Frontal cortex (tissue), 4 donors: ENCODE data around the gene LMX1A. TPM values are rescaled to one million over a fixed set of nuclear protein-coding genes. Genes with fewer than 3 reads are reported as not detected.

ENCODE experiments used
- DNase-seq, 2 donors: peaks; one replicate each; pipeline ENCODE4 v3.0.0; 2012; ENCODE audit warnings: low spot score in 2 of 2
- FAIRE-seq: peaks from 2 replicates; lab custom pipeline; 2012; peaks lifted over from hg19 to GRCh38; lab: Jason Lieb, UNC
- total RNA-seq: library from RNA; depleted of rRNA; stranded (reverse); fragments of >200 nt; gene quantifications from one replicate; pipeline ENCODE4 v1.2.3, GENCODE V29; 2014
- donor health status: control.
- donor health status: control.
- donor health status: control.

LMX1A gene
- total RNA-seq, 1 donor from 2014 or later, result not detected

DNA sequence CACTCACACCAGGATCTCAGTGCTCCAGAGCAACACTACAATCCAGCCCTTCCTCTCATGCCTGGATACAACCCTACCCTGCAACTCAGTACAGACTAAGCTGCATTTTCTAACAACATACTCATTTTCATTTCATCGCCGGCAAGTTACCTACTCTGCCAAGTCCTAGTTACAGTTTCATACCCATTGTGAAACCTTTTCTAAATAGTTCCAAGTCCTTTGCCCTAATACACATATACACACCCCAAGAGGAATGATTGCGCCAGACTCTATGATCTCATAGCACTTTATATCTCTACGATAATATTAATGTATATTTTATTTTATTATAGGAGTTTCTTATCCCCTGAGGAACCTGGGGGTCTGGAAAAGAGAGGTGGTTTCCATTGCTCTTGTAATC is 122.4 kb downstream of the LMX1A start:
- FAIRE-seq (no peak), DNase-seq (no peak)

DNA sequence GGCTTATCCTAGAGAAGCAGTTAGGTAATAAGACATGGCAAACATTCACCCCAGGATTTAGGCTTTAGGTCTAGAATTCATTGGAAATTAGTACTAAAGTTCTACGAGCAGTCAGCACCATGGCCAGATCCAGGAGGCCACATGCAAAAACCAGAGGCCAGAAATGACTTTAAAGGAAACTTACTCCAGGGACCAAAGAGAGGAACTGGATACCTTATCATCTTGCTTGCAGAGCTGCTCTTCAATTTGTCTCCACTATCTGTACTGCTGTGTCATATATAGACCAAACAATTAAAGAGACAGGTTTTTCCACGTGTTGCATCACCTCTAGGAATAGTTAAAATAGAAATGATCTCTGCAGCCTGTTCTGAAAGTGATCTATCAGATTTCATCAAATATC is 127.8 kb downstream of the LMX1A start:
- FAIRE-seq, result no peak
- DNase-seq, result no peak

- FAIRE-seq (no peak), DNase-seq (no peak)
Measured at GRCh38 chr1:165228111-165228655, 128.3 kb downstream of the LMX1A start.

DNA sequence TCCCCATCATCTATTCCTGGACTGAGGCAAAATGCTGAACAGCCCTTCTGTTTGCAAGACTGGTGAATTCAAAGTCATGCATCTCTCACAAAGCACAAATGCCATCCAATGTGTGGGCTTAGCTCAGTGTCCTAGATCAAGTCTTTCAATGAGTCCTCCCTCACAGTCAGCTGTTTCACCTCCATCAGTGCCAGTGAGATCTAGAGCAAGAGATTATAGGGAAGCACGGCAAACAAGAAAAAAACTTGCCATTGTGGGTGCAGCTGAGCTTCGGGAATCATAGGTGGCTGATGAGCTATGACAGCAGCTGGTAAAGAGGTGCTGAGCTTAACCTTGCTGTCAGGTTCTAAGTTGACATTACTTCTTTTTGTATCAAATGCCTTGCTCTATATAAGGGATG is 130.2 kb downstream of the LMX1A start:
- FAIRE-seq (no peak), DNase-seq (no peak)

GRCh38 chr1:165225650-165226049 is 130.9 kb downstream of the LMX1A start:
- FAIRE-seq (no peak), DNase-seq (no peak)

- FAIRE-seq (no peak), DNase-seq (no peak)
Measured at GRCh38 chr1:165225062-165225461, 131.5 kb downstream of the LMX1A start.

DNA sequence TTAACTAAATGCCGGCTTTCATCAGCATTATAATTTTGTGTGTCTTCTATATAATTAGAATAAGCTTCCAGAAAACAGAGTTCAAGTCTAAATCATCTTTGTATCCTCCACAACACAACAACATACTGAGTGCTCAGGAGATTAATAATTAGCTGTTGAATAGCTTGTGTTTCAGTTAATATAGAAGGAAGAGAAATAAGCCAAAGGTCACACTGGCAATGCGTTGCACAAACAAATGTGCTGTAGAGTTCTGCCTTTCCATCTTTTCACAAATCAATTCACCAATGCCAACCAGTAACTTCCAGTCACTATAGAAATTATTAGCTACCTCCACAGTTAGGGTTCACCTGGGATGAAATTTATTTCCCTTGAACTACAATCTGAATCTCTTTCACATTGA is 132.0 kb downstream of the LMX1A start:
- no peak for FAIRE-seq

GRCh38 chr1:165222580-165222979 is 133.9 kb downstream of the LMX1A start:
- FAIRE-seq (no peak), DNase-seq (no peak)

More for the DNA sequence above, 132.0 kb downstream of the LMX1A start:
- no peak for DNase-seq

GRCh38 chr1:165218731-165219130 is 137.8 kb downstream of the LMX1A start:
- DNase-seq (no peak), FAIRE-seq (no peak)

GRCh38 chr1:165217958-165218357 is 138.6 kb downstream of the LMX1A start:
- FAIRE-seq (no peak), DNase-seq (no peak)

DNA sequence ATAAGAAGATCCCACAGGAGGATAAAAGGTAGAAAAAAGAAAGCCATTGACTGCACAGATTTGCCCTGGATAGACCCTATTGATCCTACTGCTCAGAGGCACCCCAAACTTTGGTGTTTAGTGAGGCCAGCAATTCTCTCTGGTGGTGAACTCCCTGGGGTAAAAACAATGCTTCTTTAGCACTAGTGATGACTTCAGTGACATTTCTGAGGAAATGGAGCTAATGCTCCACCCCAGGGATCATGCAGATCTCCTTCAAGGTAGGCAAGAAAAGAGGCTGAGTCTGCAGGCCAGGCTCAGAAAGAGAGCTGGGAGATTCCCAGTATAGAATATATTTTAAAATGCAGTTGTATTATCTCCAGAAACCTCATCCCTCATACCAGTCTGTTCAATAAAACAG is 140.3 kb downstream of the LMX1A start:
- FAIRE-seq, result no peak
- DNase-seq, result no peak

- DNase-seq, result no peak
Measured at GRCh38 chr1:165215676-165216075, 140.8 kb downstream of the LMX1A start.

DNA sequence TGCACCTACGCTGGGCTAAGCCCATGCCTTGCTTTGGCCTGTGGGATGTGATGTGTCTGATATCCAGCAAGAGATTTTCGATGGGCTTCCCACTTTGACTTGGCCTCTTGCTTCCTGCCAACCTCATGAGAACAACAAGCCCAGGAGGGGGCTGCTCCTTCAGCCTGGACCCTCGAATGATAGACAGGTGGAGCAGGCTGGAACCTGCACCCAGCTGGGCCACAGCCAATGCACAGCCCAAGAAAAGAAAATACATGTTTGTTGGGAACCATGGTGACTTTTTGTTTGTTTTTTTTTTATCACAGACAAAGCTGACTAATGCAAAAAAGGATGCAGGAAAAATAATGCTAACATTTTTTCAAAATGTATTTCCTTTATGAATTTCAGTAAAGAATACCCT is 144.3 kb downstream of the LMX1A start:
- FAIRE-seq, result no peak

More at GRCh38 chr1:165215676-165216075, 140.8 kb downstream of the LMX1A start:
- FAIRE-seq, result no peak

GRCh38 chr1:165207853-165208515 is 148.5 kb downstream of the LMX1A start:
- no peak for FAIRE-seq
- no peak for DNase-seq

More for the DNA sequence above, 144.3 kb downstream of the LMX1A start:
- DNase-seq, result no peak

DNA sequence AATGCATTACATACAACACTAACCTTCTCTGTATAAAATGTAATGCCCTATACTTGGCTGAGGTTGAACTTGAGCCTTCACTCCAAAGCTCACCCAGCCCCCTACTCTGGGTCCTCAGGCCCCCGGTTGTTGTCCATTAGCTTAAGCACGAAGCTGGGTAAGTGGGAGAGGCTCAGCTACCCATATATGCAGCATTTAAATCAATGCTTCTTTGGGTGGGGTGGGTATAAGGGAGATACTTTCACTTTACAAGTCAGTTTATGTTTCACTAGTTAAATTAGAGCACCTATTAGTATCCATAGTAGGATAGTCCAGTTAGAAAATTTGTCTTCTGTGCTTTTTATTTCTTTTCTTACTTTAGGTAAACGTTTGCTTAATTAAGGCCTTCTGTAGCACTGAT is 151.4 kb downstream of the LMX1A start:
- no peak for DNase-seq
- FAIRE-seq, result no peak

DNA sequence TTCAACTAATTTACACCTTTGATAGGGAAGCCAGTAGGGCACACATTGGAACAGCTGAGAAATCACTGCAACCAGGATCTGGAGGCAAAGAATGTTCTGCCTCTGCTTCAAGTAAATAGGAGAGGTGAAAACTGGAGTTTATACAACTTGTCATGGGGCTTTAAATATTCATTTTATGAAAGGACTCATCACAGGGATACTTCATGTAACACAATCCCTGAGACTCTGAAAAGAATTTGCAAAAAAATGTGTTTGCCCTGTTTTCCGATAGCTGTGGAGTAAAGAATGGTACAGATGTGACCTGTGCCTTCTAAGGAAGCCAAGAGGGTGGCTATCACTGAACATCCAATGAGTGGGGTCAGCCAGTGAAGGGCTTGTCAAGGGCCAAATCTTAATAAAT is 152.0 kb downstream of the LMX1A start:
- DNase-seq (no peak), FAIRE-seq (no peak)

GRCh38 chr1:165191087-165191486 is 165.4 kb downstream of the LMX1A start:
- FAIRE-seq (no peak), DNase-seq (no peak)

DNA sequence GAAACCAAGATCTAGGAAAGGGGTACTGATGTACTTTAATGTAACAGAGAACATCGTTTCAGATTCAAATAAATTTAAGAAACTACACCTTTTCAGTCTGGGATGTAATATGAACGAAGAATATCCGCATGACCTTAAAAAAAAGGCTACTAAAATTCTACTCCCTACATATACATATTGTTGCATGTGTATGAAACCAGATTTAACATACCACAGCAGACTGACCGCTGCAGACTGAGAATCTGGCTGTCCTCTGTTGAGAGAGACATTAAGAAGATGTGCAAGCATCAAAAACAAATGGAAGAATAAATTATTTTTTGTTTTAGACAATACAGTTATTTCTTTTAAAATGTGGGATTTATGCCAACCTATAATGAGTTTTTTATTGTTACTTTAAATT is 166.6 kb downstream of the LMX1A start:
- no peak for DNase-seq
- no peak for FAIRE-seq

- DNase-seq, result no peak
- no peak for FAIRE-seq
Measured at GRCh38 chr1:165189011-165189410, 167.5 kb downstream of the LMX1A start.

DNA sequence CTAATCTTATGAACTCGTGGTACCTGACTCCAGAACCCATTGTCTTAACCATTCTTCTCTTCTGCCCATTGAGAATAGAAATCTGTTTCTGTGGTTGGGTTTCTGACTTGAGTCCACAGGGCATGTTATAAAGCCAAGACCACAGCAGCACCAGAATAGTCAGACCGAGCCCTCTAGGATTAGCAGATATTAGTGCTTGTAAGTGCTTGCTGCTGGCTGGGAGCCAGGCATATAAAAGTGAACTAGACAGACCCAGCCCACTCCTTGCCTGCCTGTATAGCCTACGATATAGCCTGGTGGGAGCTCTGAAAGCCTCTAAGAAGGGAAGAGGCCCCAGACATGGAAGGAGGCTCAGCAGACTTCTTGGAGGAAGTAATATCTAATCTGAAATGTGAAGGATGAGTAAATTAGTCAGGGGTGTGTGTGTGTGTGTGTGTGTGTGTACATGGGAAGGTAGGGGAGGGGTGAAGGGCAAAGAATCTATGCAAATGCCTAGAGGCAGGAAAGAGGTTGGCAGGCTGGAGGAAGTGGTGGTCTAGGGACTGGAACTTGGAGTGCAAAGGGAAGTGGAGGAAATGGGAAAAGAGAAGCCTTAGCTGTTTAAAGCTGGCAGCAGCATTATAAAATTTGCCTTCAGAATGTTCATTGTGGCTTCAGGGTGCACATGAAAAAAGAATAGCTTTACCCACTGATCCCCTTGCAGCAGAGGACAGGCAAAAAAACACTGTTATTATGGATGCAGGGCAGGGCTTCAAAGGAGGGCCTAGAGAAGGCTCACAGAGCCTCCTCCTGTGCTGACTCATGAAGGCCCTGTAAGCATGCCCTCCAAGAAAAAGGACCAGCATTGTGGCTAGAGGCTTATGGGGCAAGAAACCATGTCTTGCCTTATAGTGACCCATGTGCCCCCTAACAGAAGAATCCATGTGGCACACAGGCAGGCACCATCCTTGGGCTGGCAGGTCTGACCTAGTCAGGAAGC is 169.2 kb downstream of the LMX1A start:
- FAIRE-seq (no peak), DNase-seq (no peak)
